ENCODE measurements around the gene NCOA5.

The NCOA5 gene

GRCh38 chr20:46088409-46089166, 1.2 kb downstream of the NCOA5 start:
- Histone ChIP-seq H3K36me3 (ENCODE audit: insufficient read depth, low read length) (no peaks in the 10 kb centered on the region), H3K4me3 (ENCODE audit: low read depth, low read length) (peak overlapping the region; percentile 98), H3K27me3 (ENCODE audit: insufficient read depth, low read length) (no peaks in the 10 kb centered on the region), H3K27ac (ENCODE audit: low read depth, low read length) (no peak overlapping the region), H2AFZ (ENCODE audit: low read length, unreplicated experiment) (no peak overlapping the region), H3K79me2 (ENCODE audit: control insufficient read depth, insufficient read depth, low read length, unreplicated experiment) (peaks cover 58% of the 10 kb centered on the region), H3K4me1 (ENCODE audit: control insufficient read depth, insufficient read depth, low read length, unreplicated experiment) (peaks cover 36% of the 10 kb centered on the region)

DNA sequence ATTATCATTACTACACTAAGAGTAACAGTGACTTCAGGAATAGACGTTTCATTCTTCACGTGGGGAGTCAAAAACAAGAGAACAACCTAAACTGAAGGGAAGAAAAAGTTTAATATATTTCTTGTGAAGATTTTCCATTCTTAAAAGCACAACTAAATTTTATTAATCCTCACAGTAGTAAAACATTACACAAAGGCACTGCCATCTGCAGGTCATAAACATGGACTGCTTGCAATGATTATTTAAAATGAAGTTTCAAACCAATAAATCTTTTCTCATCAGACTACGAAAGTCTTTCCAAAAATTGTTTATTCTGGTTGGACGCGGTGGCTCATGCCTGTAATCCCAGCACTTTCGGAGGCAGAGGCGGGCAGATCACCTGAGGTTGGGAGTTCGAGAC, 2.6 kb downstream of the NCOA5 start:
- no peak overlapping the region for H3K27ac ChIP-seq (ENCODE audit: low read depth, low read length)
- no peaks in the 10 kb centered on the region for H3K27me3 ChIP-seq (ENCODE audit: insufficient read depth, low read length)
- H3K4me3 ChIP-seq (ENCODE audit: low read depth, low read length) = no peak overlapping the region
- no peaks in the 10 kb centered on the region for H3K36me3 ChIP-seq (ENCODE audit: insufficient read depth, low read length)
- no peak overlapping the region for H2AFZ ChIP-seq (ENCODE audit: low read length, unreplicated experiment)
- peaks cover 72% of the 10 kb centered on the region for H3K79me2 ChIP-seq (ENCODE audit: control insufficient read depth, insufficient read depth, low read length, unreplicated experiment)
- peaks cover 36% of the 10 kb centered on the region for H3K4me1 ChIP-seq (ENCODE audit: control insufficient read depth, insufficient read depth, low read length, unreplicated experiment)

- Histone ChIP-seq H2AFZ (ENCODE audit: low read length, unreplicated experiment) (no peak overlapping the region), H3K27me3 (ENCODE audit: insufficient read depth, low read length) (no peaks in the 10 kb centered on the region), H3K27ac (ENCODE audit: low read depth, low read length) (no peak overlapping the region), H3K4me3 (ENCODE audit: low read depth, low read length) (peak overlapping the region; percentile 43; the same call in 1 of the 2 replicates), H3K4me1 (ENCODE audit: control insufficient read depth, insufficient read depth, low read length, unreplicated experiment) (peaks cover 36% of the 10 kb centered on the region), H3K79me2 (ENCODE audit: control insufficient read depth, insufficient read depth, low read length, unreplicated experiment) (peaks cover 90% of the 10 kb centered on the region), H3K36me3 (ENCODE audit: insufficient read depth, low read length) (no peaks in the 10 kb centered on the region)
These were observed 4.4 kb downstream of the NCOA5 start for GRCh38 chr20:46085179-46085851.

GRCh38 chr20:46084805-46085178, 5.0 kb downstream of the NCOA5 start:
- H3K36me3 ChIP-seq (ENCODE audit: insufficient read depth, low read length) = no peaks in the 10 kb centered on the region
- H3K27ac ChIP-seq (ENCODE audit: low read depth, low read length) = no peak overlapping the region
- peaks cover 36% of the 10 kb centered on the region for H3K4me1 ChIP-seq (ENCODE audit: control insufficient read depth, insufficient read depth, low read length, unreplicated experiment)
- H2AFZ ChIP-seq (ENCODE audit: low read length, unreplicated experiment) = no peak overlapping the region
- no peaks in the 10 kb centered on the region for H3K27me3 ChIP-seq (ENCODE audit: insufficient read depth, low read length)
- peaks cover 95% of the 10 kb centered on the region for H3K79me2 ChIP-seq (ENCODE audit: control insufficient read depth, insufficient read depth, low read length, unreplicated experiment)
- no peak overlapping the region for H3K4me3 ChIP-seq (ENCODE audit: low read depth, low read length)

DNA sequence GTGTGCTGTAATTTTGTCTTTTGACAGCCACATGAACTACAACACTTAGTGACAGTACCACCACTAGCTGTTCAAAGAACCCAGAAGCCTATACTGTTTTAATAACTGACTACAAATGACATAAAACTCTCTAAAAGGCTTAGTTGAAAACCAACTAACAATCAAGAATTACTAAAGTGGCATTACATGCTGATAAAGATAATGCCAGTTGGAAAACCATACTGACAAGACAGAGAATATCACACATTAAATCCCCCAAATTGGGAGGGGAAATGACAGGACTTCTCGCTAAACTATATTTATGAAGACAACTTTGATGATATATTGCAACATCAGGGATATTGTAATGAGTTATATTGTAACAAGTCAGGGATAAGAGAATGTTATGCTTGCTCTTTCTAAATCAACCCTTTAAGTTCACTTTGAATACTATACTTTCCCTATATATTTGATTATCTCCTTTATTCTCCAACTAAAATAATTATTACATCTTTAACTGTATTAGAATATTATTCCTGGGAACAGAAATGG, 6.2 kb downstream of the NCOA5 start:
- peaks cover 98% of the 10 kb centered on the region for H3K79me2 ChIP-seq (ENCODE audit: control insufficient read depth, insufficient read depth, low read length, unreplicated experiment)
- H3K27me3 ChIP-seq (ENCODE audit: insufficient read depth, low read length) = no peaks in the 10 kb centered on the region
- H3K36me3 ChIP-seq (ENCODE audit: insufficient read depth, low read length) = no peaks in the 10 kb centered on the region
- H3K27ac ChIP-seq (ENCODE audit: low read depth, low read length) = no peak overlapping the region
- no peak overlapping the region for H3K4me3 ChIP-seq (ENCODE audit: low read depth, low read length)
- H2AFZ ChIP-seq (ENCODE audit: low read length, unreplicated experiment) = no peak overlapping the region
- peaks cover 36% of the 10 kb centered on the region for H3K4me1 ChIP-seq (ENCODE audit: control insufficient read depth, insufficient read depth, low read length, unreplicated experiment)

DNA sequence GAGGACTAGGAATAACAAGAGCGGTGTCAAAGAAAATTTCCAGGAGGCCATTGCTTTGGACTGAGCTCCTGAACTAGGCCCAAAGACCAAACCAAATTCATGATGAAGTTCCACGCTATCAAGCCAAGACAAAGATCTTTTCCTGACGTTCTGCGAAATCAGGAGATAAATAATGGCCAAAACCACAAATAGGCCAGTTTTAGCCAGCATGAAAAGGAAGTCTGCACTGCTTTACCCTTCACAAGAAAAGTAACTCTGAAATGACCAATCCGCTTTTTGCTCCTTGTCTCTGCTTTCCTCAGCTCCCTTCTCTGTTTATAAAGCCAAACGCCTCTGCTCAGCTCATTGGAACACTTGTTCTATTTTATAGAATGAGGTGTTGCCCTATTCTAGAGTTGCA, 6.7 kb downstream of the NCOA5 start:
- Histone ChIP-seq H3K4me1 (ENCODE audit: control insufficient read depth, insufficient read depth, low read length, unreplicated experiment) (peaks cover 32% of the 10 kb centered on the region), H3K4me3 (ENCODE audit: low read depth, low read length) (no peak overlapping the region), H3K27ac (ENCODE audit: low read depth, low read length) (no peak overlapping the region), H3K36me3 (ENCODE audit: insufficient read depth, low read length) (no peaks in the 10 kb centered on the region), H3K27me3 (ENCODE audit: insufficient read depth, low read length) (no peaks in the 10 kb centered on the region), H3K79me2 (ENCODE audit: control insufficient read depth, insufficient read depth, low read length, unreplicated experiment) (peaks cover 95% of the 10 kb centered on the region), H2AFZ (ENCODE audit: low read length, unreplicated experiment) (no peak overlapping the region)

DNA sequence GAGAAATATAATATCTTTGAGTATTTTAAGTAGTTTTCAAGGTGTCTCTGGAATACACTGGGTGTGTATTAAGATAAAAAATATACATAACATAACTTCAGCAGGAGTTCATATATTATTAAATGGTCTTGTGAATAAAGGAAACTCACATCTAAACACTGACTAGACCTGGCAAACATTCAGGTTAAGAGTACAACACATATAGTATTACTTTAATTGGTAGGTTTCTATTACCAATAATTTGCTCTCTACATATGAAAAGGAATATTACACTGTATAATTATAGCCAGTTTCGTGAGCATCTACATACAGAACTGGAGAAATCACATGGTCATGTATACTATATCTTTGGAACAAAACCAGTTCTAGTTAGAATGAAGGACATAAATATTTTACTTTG, 8.7 kb downstream of the NCOA5 start:
- peaks cover 20% of the 10 kb centered on the region for H3K4me1 ChIP-seq (ENCODE audit: control insufficient read depth, insufficient read depth, low read length, unreplicated experiment)
- H3K4me3 ChIP-seq (ENCODE audit: low read depth, low read length) = no peak overlapping the region
- H3K27ac ChIP-seq (ENCODE audit: low read depth, low read length) = no peak overlapping the region
- H3K79me2 ChIP-seq (ENCODE audit: control insufficient read depth, insufficient read depth, low read length, unreplicated experiment) = peaks cover 76% of the 10 kb centered on the region
- H2AFZ ChIP-seq (ENCODE audit: low read length, unreplicated experiment) = no peak overlapping the region
- no peaks in the 10 kb centered on the region for H3K36me3 ChIP-seq (ENCODE audit: insufficient read depth, low read length)
- no peaks in the 10 kb centered on the region for H3K27me3 ChIP-seq (ENCODE audit: insufficient read depth, low read length)

DNA sequence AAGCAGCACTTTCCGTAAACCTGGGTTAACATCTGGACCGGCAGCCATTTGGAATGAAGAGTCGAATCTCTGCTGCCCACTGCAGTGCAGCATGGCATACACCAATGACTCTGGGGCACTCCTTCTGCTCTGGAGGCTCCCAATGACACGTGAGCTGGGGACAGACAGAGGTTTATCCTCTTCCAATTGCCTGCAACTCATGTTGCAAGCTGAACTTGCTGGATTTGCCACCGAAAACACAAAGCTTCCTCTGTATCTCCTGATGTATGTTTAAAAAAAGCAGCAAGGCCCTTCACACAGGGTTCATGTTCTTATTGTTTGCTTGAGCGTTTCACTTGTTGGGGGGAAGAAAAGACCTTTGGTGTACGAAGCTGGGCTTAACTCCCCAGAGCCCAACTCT, 10.8 kb downstream of the NCOA5 start:
- Histone ChIP-seq H3K79me2 (ENCODE audit: control insufficient read depth, insufficient read depth, low read length, unreplicated experiment) (peaks cover 55% of the 10 kb centered on the region), H3K4me3 (ENCODE audit: low read depth, low read length) (no peak overlapping the region), H3K36me3 (ENCODE audit: insufficient read depth, low read length) (no peaks in the 10 kb centered on the region; the same call in 1 of the 2 replicates), H3K27ac (ENCODE audit: low read depth, low read length) (no peak overlapping the region), H3K27me3 (ENCODE audit: insufficient read depth, low read length) (no peaks in the 10 kb centered on the region), H2AFZ (ENCODE audit: low read length, unreplicated experiment) (no peak overlapping the region), H3K4me1 (ENCODE audit: control insufficient read depth, insufficient read depth, low read length, unreplicated experiment) (no peaks in the 10 kb centered on the region)

DNA sequence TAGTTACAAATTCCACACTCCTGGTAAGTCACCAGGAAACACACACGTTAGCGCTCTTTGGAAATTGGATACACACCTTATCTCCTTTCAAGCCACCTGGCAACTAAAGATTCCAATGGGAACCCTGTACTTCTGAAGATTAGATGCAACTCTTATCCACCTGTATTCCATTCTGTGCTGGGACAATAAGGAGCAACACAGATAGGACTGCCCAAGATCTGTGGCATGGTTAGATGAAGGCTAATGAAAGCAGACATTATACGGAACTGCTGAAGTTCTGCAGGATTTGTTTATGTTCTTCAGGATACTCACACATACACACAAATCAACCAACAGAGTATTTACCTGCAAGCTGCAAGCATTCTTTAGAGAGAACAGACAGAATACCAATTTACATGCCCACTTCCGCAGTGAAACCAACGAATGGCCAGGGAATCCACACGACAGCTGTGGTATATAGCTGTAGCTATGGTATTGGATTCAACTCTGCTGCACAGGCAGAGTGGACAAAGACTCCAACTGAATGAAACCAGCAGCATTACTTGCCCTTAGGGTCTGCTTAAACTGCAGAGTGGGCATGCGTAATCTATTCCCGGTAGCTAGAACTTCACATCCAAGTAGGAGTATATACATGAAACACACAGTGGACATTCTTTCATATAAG, 12.0 kb downstream of the NCOA5 start:
- no peak overlapping the region for H3K27ac ChIP-seq (ENCODE audit: low read depth, low read length)
- no peaks in the 10 kb centered on the region for H3K27me3 ChIP-seq (ENCODE audit: insufficient read depth, low read length)
- peaks cover 43% of the 10 kb centered on the region for H3K79me2 ChIP-seq (ENCODE audit: control insufficient read depth, insufficient read depth, low read length, unreplicated experiment)
- no peaks in the 10 kb centered on the region for H3K4me1 ChIP-seq (ENCODE audit: control insufficient read depth, insufficient read depth, low read length, unreplicated experiment)
- H2AFZ ChIP-seq (ENCODE audit: low read length, unreplicated experiment) = no peak overlapping the region
- H3K36me3 ChIP-seq (ENCODE audit: insufficient read depth, low read length) = no peaks in the 10 kb centered on the region; the same call in 1 of the 2 replicates
- no peak overlapping the region for H3K4me3 ChIP-seq (ENCODE audit: low read depth, low read length)

DNA sequence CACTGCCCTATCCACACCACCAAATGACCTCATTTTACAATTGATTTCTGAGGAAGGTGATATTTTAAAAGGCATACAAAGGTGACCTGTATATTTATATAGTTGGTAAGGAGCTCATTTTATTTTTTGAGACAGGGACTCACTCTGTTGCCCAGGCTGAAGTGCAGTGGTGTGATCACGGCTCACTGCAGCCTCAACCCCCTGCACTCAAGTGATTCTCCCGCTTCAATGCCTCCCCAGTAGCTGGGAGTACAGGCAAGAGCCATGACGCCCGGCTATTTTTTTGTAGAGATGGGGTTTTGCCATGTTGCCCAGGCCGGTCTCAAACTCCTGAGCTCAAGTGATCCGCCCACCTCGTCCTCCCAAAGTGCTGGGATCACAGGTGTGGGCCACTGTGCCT, 13.0 kb downstream of the NCOA5 start:
- peaks cover 4% of the 10 kb centered on the region for H3K4me1 ChIP-seq (ENCODE audit: control insufficient read depth, insufficient read depth, low read length, unreplicated experiment)

More for the DNA sequence above, 13.0 kb downstream of the NCOA5 start:
- H3K27me3 ChIP-seq (ENCODE audit: insufficient read depth, low read length) = no peaks in the 10 kb centered on the region
- no peak overlapping the region for H2AFZ ChIP-seq (ENCODE audit: low read length, unreplicated experiment)
- no peak overlapping the region for H3K27ac ChIP-seq (ENCODE audit: low read depth, low read length)
- H3K4me3 ChIP-seq (ENCODE audit: low read depth, low read length) = no peak overlapping the region
- H3K79me2 ChIP-seq (ENCODE audit: control insufficient read depth, insufficient read depth, low read length, unreplicated experiment) = peaks cover 34% of the 10 kb centered on the region
- H3K36me3 ChIP-seq (ENCODE audit: insufficient read depth, low read length) = no peaks in the 10 kb centered on the region; the same call in 1 of the 2 replicates
